ENCODE data around the gene RNU5B-1. TPM values are rescaled to one million over a fixed set of nuclear protein-coding genes. Genes with fewer than 3 reads are reported as not detected.
"Not testable (repeated sequence)": the region's sequence is repeated elsewhere in the genome, so short reads cannot be mapped to it uniquely, and the experiment has no call there.

Gene RNU5B-1
- polyA plus RNA-seq, 3 donors, result not detected

- H3K9me3 Mint-ChIP-seq, result peaks cover 0 to 3% (median 0%) of the 10 kb centered on the region in 7 donors
- DNase-seq, result no peak
- no peaks in the 10 kb centered on the region for H3K4me1 Mint-ChIP-seq
- peaks cover 8 to 29% (median 11%) of the 10 kb centered on the region in 3 donors for H3K27me3 Mint-ChIP-seq (ENCODE audit: low read depth in 3 of 3)
- H3K9ac ChIP-seq (ENCODE audit: insufficient read depth, low read length, poor library complexity, severe bottlenecking), result no peak overlapping the region
- H3K4me3 Mint-ChIP-seq, result no peak overlapping the region
- H2AFZ ChIP-seq (ENCODE audit: insufficient read depth, low read depth, low read length, poor library complexity, severe bottlenecking), result no peak overlapping the region
- intact Hi-C loops (cut with micrococcal nuclease), result no loop called here
- H3K27me3 ChIP-seq (ENCODE audit: control insufficient read depth in 2 of 2, insufficient read depth in 2 of 2, low read length in 2 of 2), result no peaks in the 10 kb centered on the region
- no peaks in the 10 kb centered on the region for H3K4me1 ChIP-seq (ENCODE audit: control insufficient read depth in 1 of 2, insufficient read depth in 2 of 2, low read length in 2 of 2)
- no peaks in the 10 kb centered on the region for H3K79me2 ChIP-seq (ENCODE audit: insufficient read depth, low read length)
- no CpG with 5 or more reads among the region's 2 CpGs for WGBS (ENCODE audit: insufficient coverage)
- peak overlapping the region in 1 of 7 donors; percentile 41 for H3K27ac Mint-ChIP-seq
- H3K36me3 ChIP-seq (replicated peaks in 1 of 2; ENCODE audit: control insufficient read depth in 1 of 2, insufficient read depth in 2 of 2, low read length in 2 of 2), result no peaks in the 10 kb centered on the region
- TF ChIP-seq CTCF (IDR thresholded peaks at IDR 0.05), result no peak
- no peaks in the 10 kb centered on the region for H3K9me3 ChIP-seq (replicated peaks in 1 of 2; ENCODE audit: control insufficient read depth in 1 of 2, insufficient read depth in 1 of 2, low read length in 2 of 2)
- H3K36me3 Mint-ChIP-seq, result no peaks in the 10 kb centered on the region
- no peak overlapping the region for H3K4me3 ChIP-seq (replicated peaks in 1 of 3; ENCODE audit: low read depth in 2 of 3, low read length in 3 of 3)
- H3K4me2 ChIP-seq (replicated peaks; ENCODE audit: extremely low read depth, low read length, poor library complexity, severe bottlenecking), result no peak overlapping the region
- H3K27ac ChIP-seq (ENCODE audit: low read depth in 1 of 2, low read length in 2 of 2), result no peak overlapping the region
- H4K20me1 ChIP-seq (ENCODE audit: insufficient read depth, low read length), result no peaks in the 10 kb centered on the region
These were observed 40.4 kb downstream of the RNU5B-1 start for GRCh38 chr15:65344914-65345275.

- no peak for TF ChIP-seq CTCF (IDR thresholded peaks at IDR 0.05)
- WGBS (ENCODE audit: insufficient coverage), result 60% methylated on average over 3 of the region's 6 CpGs
- H3K36me3 Mint-ChIP-seq, result no peaks in the 10 kb centered on the region
- H3K27me3 Mint-ChIP-seq (ENCODE audit: low read depth in 3 of 3), result peaks cover 5 to 32% (median 10%) of the 10 kb centered on the region in 3 donors
- no peak for DNase-seq
- H3K27ac Mint-ChIP-seq, result peak overlapping the region in 1 of 7 donors; percentile 35
- Histone ChIP-seq H3K36me3 (replicated peaks in 1 of 2; ENCODE audit: control insufficient read depth in 1 of 2, insufficient read depth in 2 of 2, low read length in 2 of 2) (no peaks in the 10 kb centered on the region), H3K4me1 (ENCODE audit: control insufficient read depth in 1 of 2, insufficient read depth in 2 of 2, low read length in 2 of 2) (no peaks in the 10 kb centered on the region), H3K4me2 (replicated peaks; ENCODE audit: extremely low read depth, low read length, poor library complexity, severe bottlenecking) (no peak overlapping the region), H4K20me1 (ENCODE audit: insufficient read depth, low read length) (no peaks in the 10 kb centered on the region), H3K9me3 (replicated peaks in 1 of 2; ENCODE audit: control insufficient read depth in 1 of 2, insufficient read depth in 1 of 2, low read length in 2 of 2) (peaks cover 0 to 3% of the 10 kb centered on the region in 2 donors), H3K27ac (ENCODE audit: low read depth in 1 of 2, low read length in 2 of 2) (no peak overlapping the region), H3K79me2 (ENCODE audit: insufficient read depth, low read length) (no peaks in the 10 kb centered on the region), H3K27me3 (ENCODE audit: control insufficient read depth in 2 of 2, insufficient read depth in 2 of 2, low read length in 2 of 2) (no peaks in the 10 kb centered on the region), H3K4me3 (replicated peaks in 1 of 3; ENCODE audit: low read depth in 2 of 3, low read length in 3 of 3) (no peak overlapping the region), H3K9ac (ENCODE audit: insufficient read depth, low read length, poor library complexity, severe bottlenecking) (no peak overlapping the region), H2AFZ (ENCODE audit: insufficient read depth, low read depth, low read length, poor library complexity, severe bottlenecking) (no peak overlapping the region)
- no peak overlapping the region for H3K4me3 Mint-ChIP-seq
- peaks cover 0 to 17% (median 11%) of the 10 kb centered on the region in 7 donors for H3K9me3 Mint-ChIP-seq
- intact Hi-C loops (cut with micrococcal nuclease), result no loop called here
- H3K4me1 Mint-ChIP-seq, result no peaks in the 10 kb centered on the region
These were observed 42.5 kb downstream of the RNU5B-1 start for GRCh38 chr15:65346856-65347598.

GRCh38 chr15:65347756-65348155 is 43.3 kb downstream of the RNU5B-1 start:
- H3K79me2 ChIP-seq (ENCODE audit: insufficient read depth, low read length); H3K4me3 Mint-ChIP-seq; H3K27ac Mint-ChIP-seq; H3K4me1 Mint-ChIP-seq; H3K27me3 ChIP-seq (ENCODE audit: control insufficient read depth in 2 of 2, insufficient read depth in 2 of 2, low read length in 2 of 2); H3K36me3 ChIP-seq (replicated peaks in 1 of 2; ENCODE audit: control insufficient read depth in 1 of 2, insufficient read depth in 2 of 2, low read length in 2 of 2); H3K27ac ChIP-seq (ENCODE audit: low read depth in 1 of 2, low read length in 2 of 2); H3K4me2 ChIP-seq (replicated peaks; ENCODE audit: extremely low read depth, low read length, poor library complexity, severe bottlenecking); H4K20me1 ChIP-seq (ENCODE audit: insufficient read depth, low read length); H3K4me3 ChIP-seq (replicated peaks in 1 of 3; ENCODE audit: low read depth in 2 of 3, low read length in 3 of 3); H3K4me1 ChIP-seq (ENCODE audit: control insufficient read depth in 1 of 2, insufficient read depth in 2 of 2, low read length in 2 of 2); H3K9ac ChIP-seq (ENCODE audit: insufficient read depth, low read length, poor library complexity, severe bottlenecking); H3K36me3 Mint-ChIP-seq; intact Hi-C loops (cut with micrococcal nuclease); H2AFZ ChIP-seq (ENCODE audit: insufficient read depth, low read depth, low read length, poor library complexity, severe bottlenecking); DNase-seq: not testable (repeated sequence)
- Mint-ChIP-seq H3K9me3 (peaks cover 0 to 25% (median 18%) of the 10 kb centered on the region in 7 donors), H3K27me3 (ENCODE audit: low read depth in 3 of 3) (peaks cover 8 to 32% (median 11%) of the 10 kb centered on the region in 3 donors)
- 94% methylated on average over 5 of the region's 8 CpGs for WGBS (ENCODE audit: insufficient coverage)
- peaks cover 0 to 10% of the 10 kb centered on the region in 2 donors for H3K9me3 ChIP-seq (replicated peaks in 1 of 2; ENCODE audit: control insufficient read depth in 1 of 2, insufficient read depth in 1 of 2, low read length in 2 of 2)

All from CD14-positive monocyte (primary cell).